ENCODE results near the gene LSM8.
"Not testable (repeated sequence)": the region's sequence is repeated elsewhere in the genome, so short reads cannot be mapped to it uniquely, and the experiment has no call there.

LSM8 gene

GRCh38 chr7:118214051-118214832 lies 30.3 kb downstream of the LSM8 start:
- peak; percentile 77 for DNase-seq

- no peak for DNase-seq
These were observed 30.8 kb downstream of the LSM8 start for GRCh38 chr7:118214833-118215182.

GRCh38 chr7:118217210-118217619 lies 33.3 kb downstream of the LSM8 start:
- no peak for DNase-seq

GRCh38 chr7:118218413-118219156 lies 34.6 kb downstream of the LSM8 start:
- no peak for DNase-seq

GRCh38 chr7:118219157-118219512 lies 35.2 kb downstream of the LSM8 start:
- DNase-seq: no peak

- DNase-seq: no peak
These were observed 36.6 kb downstream of the LSM8 start for GRCh38 chr7:118220583-118220982.

- no peak for DNase-seq
These were observed 38.6 kb downstream of the LSM8 start for GRCh38 chr7:118222591-118222990.

GRCh38 chr7:118224521-118224920 lies 40.6 kb downstream of the LSM8 start, which contains the start of gene ANKRD7:
TSS of gene ANKRD7 (plus strand) at chr7:118224704. CDS start at chr7:118224831, 127 bp downstream.
- DNase-seq: no peak

- DNase-seq: no peak
These were observed 48.9 kb downstream of the LSM8 start for GRCh38 chr7:118232837-118233236.

- no peak for DNase-seq
These were observed 49.8 kb downstream of the LSM8 start for GRCh38 chr7:118233799-118234198.

- DNase-seq: no peak
These were observed 55.0 kb downstream of the LSM8 start for GRCh38 chr7:118239014-118239413.

- DNase-seq: not testable (repeated sequence)
These were observed 56.4 kb downstream of the LSM8 start for GRCh38 chr7:118240320-118240719.

All from midbrain (tissue), 1 donor.